HG03280 (cell line): ENCODE measurements around the gene OSGIN1.

Source experiments
- ATAC-seq: cut with Tn5 transposase; IDR thresholded peaks from one replicate; pipeline ENCODE4 v1.9.1; 2021; ENCODE audit warnings: mild to moderate bottlenecking, moderate library complexity; ENCODE audit not compliant: unreplicated experiment

The OSGIN1 gene, protein sequence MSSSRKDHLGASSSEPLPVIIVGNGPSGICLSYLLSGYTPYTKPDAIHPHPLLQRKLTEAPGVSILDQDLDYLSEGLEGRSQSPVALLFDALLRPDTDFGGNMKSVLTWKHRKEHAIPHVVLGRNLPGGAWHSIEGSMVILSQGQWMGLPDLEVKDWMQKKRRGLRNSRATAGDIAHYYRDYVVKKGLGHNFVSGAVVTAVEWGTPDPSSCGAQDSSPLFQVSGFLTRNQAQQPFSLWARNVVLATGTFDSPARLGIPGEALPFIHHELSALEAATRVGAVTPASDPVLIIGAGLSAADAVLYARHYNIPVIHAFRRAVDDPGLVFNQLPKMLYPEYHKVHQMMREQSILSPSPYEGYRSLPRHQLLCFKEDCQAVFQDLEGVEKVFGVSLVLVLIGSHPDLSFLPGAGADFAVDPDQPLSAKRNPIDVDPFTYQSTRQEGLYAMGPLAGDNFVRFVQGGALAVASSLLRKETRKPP

DNA sequence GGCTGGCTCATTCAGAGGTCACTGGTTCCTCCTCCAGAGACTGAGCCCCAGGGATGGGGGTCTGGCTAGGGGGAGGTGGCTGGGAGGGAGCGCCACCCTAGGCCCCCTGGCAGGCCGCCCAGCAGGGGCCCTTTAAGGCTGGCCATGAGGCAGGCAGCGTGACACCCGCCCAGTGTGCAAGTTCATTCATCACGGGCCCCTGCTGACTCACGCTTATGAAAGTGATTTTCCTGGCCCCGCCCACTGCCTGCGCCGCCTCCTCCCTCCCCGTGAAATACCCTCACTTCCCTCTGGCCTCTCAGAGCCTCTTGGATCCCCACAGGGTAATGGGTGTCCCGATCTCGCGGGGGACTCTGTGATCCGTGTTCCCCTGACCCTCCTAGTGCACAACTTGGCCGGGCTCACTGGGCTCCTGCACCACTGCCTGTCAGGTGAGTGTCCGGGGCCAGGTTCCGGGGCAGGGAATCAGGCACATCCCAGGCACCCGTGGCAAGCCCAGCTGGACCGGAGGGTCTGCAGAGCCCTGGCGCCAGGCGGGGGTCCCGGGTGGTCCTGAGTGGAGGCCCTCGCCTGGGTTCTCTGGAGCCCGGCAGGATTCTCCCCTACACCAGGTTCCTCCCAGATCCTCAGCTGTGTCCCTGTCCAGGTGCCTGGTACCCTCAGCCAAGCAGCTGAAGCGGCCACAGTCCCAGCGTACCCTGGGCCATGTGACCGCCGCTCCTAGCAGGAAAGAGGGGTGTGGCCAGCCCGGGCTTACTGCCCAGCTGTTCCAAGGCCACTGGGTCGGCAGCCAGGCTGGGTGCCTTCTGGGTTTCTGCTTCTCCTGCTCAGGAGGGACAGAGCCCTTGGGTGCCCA lies at the start of gene OSGIN1:
TSS of gene OSGIN1 (plus strand) at position 301 of the 856 bp plus-strand sequence. CDS start 4,432 bp downstream, outside the sequence.
- peak; percentile 62 for ATAC-seq

DNA sequence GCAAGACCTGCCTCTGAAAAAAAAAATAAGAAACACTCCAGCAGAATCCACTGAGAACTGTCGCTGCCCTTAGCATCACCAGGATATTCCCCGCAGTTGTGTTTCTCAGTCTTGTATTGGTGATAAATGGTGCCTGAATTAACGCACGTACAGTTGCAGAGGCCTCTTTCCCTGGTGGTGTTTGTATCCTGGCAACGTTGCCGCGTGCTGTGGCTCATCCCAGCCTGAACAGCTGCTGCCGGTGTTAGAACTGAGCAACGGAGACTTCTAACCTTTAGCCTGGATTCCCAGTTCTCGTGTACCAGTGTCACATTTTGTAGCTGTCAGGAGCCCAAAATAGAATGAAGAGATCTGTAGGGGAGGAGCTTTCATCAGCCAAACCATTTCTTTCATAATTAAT lies 49.3 kb upstream of the OSGIN1 start:
- ATAC-seq: no peak

DNA sequence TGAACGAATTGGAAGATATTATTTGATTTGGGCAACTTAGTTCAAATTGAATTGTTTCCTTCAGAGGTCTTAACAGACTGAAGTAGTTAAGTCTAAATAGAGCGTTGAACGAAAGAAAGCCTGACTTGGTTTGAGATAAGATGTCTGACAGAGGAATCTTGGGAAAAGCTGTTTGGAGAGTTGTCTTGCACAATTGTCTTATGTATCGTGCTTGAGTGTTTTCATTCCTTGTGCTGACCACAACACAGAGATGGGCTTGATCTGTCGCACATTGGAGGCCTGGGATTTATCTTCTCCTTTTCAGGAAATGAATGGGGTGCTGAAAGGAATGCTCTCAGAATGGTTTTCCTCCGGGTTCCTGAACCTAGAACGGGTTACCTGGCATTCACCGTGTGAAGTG lies 46.4 kb upstream of the OSGIN1 start:
- ATAC-seq: no peak

DNA sequence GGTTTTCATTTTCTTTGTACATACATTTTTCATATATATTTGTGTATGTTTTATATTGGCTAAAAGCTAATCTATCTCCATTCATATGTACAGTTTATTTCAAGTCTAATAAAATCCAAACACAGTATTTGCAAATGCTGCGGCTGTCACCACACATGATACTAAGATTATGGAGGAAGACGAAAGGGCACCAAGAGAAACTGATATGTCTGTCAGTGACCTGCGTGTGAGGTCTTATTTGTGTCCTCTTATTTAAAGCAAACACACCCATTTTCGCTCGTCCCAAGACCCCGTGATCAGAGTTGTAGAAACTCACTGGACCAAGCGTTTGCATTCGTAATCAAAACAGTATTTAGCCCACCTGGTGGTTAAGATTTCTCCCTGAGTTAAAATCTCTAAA lies 45.9 kb upstream of the OSGIN1 start:
- ATAC-seq: no peak

DNA sequence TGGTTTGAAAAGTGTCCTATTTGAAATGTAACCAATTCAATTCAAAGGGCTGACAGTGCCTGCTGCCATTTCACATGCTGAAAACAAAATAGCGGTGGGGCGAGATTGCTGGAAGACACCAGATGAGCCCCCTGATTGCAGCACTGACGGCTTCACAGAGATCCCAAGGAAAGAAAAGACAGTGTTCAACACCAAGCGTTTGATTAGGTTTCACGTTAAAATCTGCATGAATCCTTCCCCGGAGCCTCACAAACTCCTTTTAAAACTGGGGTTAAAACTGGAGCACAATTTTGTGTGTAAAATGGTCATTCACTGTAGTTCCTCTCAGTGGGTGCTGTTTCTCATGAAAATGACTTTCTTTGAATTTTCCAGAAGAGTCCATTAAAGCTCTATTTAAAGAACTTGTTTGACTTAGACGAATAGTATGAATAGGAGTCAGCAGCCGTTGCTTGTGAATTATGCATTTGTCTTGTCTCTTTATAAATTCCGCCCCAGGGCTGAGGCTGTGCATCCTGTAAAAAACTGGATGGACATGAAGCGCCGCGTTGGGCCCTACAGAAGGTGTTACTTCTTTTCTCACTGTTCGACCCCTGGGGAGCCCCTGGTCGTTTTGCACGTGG lies 45.3 kb upstream of the OSGIN1 start:
- ATAC-seq: no peak

DNA sequence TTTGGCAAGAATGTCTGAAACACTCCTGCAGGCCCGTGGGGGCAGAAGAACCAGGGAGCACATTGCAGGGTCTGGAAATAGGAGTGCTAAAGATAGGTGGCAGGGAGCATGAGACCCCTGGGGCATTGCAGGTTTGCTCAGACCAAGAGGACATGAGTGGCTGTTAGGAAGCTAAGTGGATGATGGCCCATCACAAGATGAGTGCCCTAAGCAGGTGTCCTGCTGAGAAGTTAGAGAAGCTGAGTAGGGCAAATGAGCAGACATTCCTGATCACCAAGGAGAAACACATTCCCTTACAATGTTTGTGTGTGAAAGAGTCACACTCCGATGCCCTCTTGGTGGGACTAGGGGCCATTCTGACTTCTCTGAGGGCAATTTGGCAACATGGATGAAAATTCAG lies 44.2 kb upstream of the OSGIN1 start:
- no peak for ATAC-seq

DNA sequence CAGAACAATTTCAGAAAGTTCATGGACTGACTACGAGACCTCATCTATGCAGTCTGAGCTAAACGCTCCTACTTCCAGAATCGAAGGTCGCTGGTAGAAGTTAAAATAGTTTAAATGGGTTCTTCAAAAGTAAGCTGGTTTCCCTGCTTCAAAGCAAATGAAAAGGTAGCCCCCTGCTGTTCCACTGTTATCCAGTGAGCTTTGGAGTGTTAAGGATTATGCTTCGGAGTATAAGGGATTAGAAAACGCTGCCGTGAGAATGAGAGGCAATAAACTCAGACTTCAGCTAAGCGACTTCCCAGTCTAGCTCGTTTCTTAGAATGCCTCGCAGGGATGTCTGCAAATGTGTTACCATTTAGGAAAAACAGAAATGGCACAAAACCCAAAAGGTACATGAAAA lies 41.8 kb upstream of the OSGIN1 start:
- no peak for ATAC-seq

DNA sequence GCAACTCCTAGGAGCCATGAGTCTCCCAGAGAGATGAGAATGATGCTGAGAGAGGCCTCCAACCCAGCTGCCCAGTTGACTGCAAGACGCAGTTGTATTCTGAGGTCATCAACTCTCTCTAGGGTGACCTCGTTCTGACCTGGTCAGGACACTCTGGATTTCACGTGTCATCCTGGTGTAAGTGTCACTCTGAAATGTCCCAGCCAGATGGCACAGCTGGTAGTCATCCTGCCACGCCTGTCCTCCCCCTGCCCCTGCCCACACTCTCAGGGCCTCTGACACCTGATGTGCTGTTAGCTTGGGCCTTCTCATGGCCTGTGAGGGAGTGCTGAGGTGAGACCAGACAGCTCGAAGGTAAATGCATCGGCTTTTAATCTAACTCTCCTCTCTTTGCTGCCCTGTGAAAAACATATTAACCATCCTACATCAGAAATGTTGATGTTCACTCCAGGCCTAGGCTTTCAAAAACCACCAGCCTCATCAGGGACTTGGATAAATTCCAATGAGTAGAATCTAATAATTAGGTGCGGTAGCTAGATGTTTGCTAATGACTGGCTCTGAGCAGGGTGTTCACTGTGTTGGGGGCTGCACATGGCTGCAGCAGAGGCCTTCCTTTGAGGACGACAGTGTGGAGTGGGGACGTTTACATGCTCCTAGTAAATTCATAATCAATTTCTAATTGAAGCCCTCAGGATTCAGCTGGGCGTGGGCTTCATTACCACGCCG lies 40.4 kb upstream of the OSGIN1 start:
- no peak for ATAC-seq

DNA sequence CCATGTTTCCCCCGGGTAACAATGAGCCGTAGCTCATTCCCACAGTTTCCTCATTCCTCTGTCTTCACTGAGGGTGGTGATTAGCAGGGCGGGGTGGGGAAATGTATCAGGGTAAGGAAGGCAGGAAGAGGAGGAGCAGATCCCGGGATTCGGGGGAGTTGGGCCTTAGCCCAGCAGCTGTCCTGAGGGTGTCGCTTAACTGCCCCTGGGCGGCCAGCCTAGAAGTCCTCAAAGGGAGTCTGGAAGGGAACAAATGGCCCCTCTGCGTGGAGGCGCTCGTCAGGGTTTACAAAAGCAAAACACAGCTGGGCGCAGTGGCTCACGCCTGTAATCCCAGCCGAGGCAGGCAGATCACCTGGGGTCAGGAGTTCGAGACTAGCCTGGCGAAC lies 39.8 kb upstream of the OSGIN1 start:
- no peak for ATAC-seq

DNA sequence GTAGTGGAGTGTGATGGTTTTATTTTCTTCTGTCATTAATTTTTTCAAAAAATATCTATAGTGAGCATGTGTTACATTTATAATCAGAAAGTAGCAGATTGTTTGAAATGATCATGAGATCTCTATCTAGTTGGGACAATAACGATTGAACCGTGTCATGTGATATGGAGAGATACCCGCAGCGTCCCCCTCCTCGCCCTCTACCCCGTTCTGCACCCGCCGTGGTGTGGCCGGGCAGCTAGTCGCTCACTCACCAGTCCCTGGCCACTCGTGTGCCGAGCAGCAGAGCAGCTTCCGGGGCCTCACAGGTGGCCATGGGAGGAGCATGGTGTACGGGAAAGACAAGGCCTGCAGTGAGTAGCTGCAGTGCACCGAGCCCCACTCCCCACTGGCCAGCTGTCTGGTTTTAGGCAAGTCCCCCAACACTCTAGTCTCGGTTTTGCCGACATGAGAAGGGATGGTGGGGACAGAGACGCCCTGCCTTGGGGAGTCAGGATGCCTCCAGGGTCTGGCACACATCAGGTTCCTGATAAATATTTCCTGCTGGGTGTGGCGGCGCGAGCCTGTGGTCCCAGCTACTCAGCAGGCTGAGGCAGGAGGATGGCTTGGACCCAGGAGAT lies 38.8 kb upstream of the OSGIN1 start:
- no peak for ATAC-seq

DNA sequence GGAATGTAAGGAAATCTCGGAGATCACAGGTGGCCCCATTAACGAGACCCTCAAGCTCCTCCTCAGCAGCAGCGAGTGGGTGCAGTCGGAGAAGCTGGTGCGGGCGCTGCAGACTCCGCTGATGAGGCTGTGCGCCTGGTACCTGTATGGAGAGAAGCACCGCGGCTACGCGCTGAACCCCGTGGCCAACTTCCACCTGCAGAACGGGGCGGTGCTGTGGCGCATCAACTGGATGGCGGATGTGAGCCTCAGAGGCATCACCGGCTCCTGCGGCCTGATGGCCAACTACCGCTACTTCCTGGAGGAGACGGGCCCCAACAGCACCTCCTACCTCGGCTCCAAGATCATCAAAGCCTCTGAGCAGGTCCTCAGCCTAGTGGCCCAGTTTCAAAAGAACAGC lies 38.0 kb upstream of the OSGIN1 start:
- no peak for ATAC-seq

DNA sequence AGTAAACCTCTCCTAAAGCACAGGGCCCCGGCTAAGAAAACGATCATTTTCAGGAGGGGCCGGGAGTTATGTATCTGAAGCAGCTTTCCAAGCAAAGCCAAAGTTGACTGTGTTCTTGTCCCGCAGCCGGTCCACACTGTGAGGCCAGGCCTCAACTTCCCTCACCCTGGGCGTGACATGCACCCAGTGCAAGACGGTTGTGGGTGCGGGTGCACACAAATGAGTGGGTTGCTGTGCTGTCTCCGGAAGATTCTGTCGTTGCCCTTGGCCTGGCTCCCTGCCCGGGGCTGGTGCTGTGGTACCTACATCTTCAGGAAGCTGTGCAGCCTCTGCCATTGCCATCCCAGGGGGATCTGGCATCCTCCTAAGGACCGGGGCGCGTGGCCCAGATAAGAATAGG lies 37.5 kb upstream of the OSGIN1 start:
- ATAC-seq: no peak

DNA sequence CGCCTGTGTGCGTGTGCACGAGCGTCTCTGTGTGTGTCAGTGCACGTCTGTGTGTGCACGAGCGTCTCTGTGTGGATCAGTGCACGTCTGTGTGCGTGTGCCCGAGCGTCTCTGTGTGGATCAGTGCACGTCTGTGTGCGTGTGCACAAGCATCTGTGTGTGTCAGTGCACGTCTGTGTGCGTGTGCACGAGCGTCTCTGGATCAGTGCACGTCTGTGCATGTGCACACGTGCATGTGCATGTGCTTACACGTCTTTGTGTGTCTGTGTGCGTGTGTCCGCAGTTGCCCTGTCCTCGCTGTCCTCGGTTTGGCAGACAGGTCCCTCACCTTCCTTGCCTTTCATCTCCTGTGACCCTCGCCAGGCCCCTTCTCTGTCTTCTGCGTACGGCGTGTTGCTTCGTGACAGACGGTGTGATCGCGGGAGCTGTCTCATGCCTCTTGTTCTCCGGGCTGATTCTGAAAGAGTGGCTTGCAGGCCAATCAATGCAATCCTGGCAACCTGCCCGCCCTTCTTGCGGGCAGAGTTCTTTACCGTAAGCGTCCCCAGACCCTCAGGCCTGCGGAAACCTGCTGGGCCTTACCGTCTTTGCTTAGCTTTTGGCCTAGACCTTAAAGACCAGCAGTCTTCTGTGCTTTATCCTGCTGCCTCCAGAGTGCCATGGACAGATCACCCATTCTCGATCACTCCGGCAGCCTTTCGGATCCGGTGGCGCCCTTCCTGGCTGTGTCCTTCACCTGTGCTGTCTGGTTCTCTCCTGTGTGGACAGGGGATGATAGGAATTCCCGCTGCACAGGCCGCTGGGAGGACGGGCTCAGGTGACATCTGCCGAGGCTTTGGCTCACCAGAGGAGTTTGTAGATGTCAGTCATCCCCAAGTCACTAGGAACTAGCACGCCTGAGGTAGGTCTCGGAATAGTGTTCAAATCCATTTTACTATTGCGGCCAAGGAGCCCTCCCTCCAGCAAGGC lies 35.6 kb upstream of the OSGIN1 start:
- no peak for ATAC-seq

DNA sequence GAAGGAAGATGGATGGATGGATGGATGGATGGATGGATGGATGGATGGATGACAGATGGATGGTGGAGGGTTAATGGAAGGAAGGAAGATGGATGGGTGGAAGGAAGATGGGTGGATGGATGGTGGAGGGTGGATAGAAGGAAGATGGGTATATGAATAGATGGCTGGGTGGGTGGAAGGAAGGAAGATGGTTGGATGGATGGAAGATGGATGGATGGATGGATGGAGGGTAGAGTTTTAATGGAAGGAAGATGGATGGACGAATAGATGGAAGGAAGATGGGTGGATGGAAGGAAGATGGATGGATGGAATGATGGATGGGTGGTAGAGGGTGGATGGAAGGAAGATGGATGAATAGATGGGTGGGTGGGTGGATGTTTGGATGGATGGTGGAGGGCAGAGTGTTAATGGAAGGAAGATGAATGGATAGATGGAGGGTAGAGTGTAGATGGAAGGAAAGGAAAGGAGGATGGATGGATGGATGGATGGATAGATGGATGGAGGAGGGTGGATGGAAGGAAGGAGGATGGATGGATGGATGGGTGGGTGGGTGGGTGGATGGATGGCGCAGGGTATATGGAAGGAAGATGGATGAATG lies 32.0 kb upstream of the OSGIN1 start:
- no peak for ATAC-seq

DNA sequence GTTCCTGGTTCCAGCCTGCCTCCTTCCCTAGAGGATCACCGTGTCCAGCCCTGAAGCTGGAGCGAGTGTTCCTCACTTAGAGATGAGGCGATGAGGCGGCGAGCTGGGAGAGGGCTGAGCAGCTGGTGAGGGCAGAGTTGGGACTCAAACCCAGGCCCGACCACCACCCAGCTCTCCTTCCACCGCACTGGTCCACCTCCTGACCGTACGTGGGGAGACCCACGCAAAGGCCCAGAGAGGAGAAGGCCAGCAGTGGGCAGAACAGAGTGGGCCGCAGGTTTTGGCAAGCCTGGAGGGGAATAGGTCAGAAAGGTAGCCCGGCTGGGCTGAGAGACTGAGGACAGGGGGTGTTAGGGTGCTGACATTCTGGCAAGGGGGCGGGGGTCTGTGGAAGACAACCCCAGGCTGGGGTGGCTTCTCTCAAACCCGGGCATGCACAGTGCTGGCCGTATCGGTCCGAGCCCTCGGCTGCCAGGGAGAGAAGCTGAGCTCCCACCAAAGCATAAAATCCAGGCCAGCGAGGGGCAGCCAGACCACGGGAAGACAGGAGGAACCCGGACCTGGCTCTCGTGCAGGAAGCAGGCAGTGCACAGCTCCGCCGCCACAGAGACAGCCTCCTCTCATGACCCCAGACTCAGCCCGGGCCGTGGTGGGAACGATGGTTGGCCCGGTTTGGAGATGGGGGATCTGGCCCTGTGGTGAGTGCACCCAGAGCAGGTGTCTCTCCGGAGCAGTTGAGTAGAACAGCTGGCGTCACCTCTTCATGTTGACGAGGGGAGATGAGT lies 29.3 kb upstream of the OSGIN1 start:
- ATAC-seq: no peak

DNA sequence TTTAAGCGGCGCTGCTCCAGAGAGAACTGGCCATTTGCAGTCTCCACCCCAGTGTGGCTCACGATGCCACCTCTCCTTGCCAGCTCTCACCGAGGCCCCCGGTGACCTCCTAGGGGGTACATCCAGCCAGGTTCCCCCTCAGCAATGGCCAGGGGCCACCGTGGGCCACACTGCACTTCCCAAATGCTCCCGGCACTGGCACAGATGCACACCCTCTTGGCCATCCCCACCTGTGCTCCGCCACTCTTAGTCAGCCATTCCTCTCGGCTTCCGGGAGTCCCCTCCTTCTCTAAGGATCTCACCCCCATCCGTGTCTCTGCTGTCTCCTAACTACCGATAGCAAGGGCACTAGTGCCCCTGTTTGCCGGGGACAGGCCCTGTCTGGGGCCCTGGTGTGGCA lies 28.4 kb upstream of the OSGIN1 start:
- ATAC-seq: no peak

DNA sequence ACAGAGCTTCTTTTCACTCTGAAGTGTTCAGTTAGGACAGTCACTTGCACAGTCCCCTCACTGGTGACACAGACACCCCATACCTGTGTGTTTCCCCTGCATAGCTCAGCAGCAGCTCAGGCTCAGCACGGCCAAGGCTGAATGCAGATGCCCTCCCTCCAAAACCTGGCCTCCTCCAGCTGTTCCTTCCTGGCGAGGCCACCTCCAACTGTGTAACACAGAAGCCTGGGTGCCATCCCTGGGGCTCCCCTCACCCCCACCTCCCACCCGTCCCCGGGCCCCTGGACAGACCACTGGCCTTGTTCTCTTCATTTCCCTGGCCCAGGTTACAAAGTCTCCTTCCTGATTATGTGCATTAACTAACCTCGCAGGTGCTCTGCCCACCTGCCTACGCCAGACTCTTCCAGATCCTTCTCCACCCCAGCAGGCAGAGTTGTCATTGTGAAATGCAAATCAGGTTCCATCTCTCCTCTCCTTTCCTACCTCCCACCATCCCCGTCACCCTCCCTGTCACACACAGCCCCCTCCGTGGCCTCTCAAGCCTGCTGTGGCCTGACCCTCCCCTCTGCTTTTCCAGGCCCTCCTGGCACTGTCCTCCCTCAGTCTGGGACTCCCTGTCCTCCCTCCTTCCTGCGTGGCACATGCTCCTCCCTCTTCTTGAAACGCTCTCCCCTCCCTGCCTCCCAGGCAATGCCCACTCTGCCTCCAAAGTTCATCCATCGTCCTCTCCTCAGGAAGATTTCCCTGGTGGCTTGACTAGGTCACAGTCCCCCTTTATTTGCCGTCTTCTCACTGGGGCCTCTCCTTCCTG lies 27.7 kb upstream of the OSGIN1 start:
- ATAC-seq: no peak
